Measurements from ENCODE around the gene PLEKHN1.

The PLEKHN1 gene

GRCh38 chr1:964691-965525 is 1.4 kb upstream of the PLEKHN1 start (continued):
- TF ChIP-seq, protein P1, sequence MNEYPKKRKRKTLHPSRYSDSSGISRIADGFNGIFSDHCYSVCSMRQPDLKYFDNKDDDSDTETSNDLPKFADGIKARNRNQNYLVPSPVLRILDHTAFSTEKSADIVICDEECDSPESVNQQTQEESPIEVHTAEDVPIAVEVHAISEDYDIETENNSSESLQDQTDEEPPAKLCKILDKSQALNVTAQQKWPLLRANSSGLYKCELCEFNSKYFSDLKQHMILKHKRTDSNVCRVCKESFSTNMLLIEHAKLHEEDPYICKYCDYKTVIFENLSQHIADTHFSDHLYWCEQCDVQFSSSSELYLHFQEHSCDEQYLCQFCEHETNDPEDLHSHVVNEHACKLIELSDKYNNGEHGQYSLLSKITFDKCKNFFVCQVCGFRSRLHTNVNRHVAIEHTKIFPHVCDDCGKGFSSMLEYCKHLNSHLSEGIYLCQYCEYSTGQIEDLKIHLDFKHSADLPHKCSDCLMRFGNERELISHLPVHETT (tag by site-specific recombination; IDR thresholded peaks at IDR 0.05), result no peak
- no peak for TF ChIP-seq ZNF140 (tag by site-specific recombination; IDR thresholded peaks at IDR 0.05)
- 0 out of 2 replicates have a peak, but pooled peaks have one; percentile 34 for TF ChIP-seq ZFHX2 (tag by site-specific recombination; conservative IDR thresholded peaks at IDR 0.05)
- TF ChIP-seq KLF7 (tag by site-specific recombination; IDR thresholded peaks at IDR 0.05; ENCODE audit: borderline replicate concordance), result no peak
- no peak for TF ChIP-seq ZNF658 (tag by site-specific recombination; IDR thresholded peaks at IDR 0.05)
- no peak for TF ChIP-seq ZNF221 (tag by site-specific recombination; IDR thresholded peaks at IDR 0.05; ENCODE audit: borderline replicate concordance)
- TF ChIP-seq SETDB1 (IDR thresholded peaks at IDR 0.05; ENCODE audit: insufficient read length, low read length), result no peak
- TF ChIP-seq ZNF341 (tag by site-specific recombination; IDR thresholded peaks at IDR 0.05; ENCODE audit: low read depth), result no peak
- no peak for TF ChIP-seq ZEB2 (tag by site-specific recombination; IDR thresholded peaks at IDR 0.05)

GRCh38 chr1:965526-966134 is 652 bp upstream of the PLEKHN1 start:
- H3K36me3 ChIP-seq (ENCODE audit: control insufficient read depth in 2 of 2, insufficient read depth in 1 of 2, low read length in 2 of 2), result peaks cover 0 to 38% of the 10 kb centered on the region in 2 experiments; a peak in 1 of 3 replicates
- H3K4me3 ChIP-seq (ENCODE audit: low read depth, low read length), result no peak overlapping the region
- no peak overlapping the region for H3K27ac ChIP-seq (ENCODE audit: extremely low read depth, low read depth, low read length)
- POLR2A ChIA-PET, result no interaction called here
- TF ChIP-seq, protein P2, sequence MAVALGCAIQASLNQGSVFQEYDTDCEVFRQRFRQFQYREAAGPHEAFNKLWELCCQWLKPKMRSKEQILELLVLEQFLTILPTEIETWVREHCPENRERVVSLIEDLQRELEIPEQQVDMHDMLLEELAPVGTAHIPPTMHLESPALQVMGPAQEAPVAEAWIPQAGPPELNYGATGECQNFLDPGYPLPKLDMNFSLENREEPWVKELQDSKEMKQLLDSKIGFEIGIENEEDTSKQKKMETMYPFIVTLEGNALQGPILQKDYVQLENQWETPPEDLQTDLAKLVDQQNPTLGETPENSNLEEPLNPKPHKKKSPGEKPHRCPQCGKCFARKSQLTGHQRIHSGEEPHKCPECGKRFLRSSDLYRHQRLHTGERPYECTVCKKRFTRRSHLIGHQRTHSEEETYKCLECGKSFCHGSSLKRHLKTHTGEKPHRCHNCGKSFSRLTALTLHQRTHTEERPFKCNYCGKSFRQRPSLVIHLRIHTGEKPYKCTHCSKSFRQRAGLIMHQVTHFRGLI (tag by site-specific recombination; IDR thresholded peaks at IDR 0.05), result no peak
- TF ChIP-seq ZNF488 (tag by site-specific recombination; IDR thresholded peaks at IDR 0.05), result no peak
- 0 out of 2 replicates have a peak, but pooled peaks have one; percentile 15 for TF ChIP-seq ZNF223 (tag by site-specific recombination; IDR thresholded peaks at IDR 0.05)
- TF ChIP-seq ZNF600 (tag by site-specific recombination; IDR thresholded peaks at IDR 0.05), result peak; percentile 70; the same call in 1 of the 2 replicates
- no peak for TF ChIP-seq ZNF114 (tag by site-specific recombination; IDR thresholded peaks at IDR 0.05)
- TF ChIP-seq BCL11A (tag by site-specific recombination; IDR thresholded peaks at IDR 0.05; ENCODE audit: low read depth), result peak; percentile 7; the same call in 1 of the 2 replicates
- TF ChIP-seq HOXC10 (CRISPR knock-in tag; IDR thresholded peaks at IDR 0.05), result 0 out of 2 replicates have a peak, but pooled peaks have one; percentile 5
- TF ChIP-seq ZNF658 (tag by site-specific recombination; IDR thresholded peaks at IDR 0.05), result no peak
- peaks cover 5% of the 10 kb centered on the region for H3K4me1 ChIP-seq (ENCODE audit: control insufficient read depth, insufficient read depth, low read length)
- CTCF ChIA-PET, result interaction anchor here (1.0 to 1.4 kb wide), 2 partner anchors 19 to 36 kb away, joined by 3 to 9 read pairs; no protein-coding TSS in a partner anchor
- no peaks in the 10 kb centered on the region for H3K9me3 ChIP-seq (ENCODE audit: control insufficient read depth, insufficient read depth, low read depth, low read length)

GRCh38 chr1:966704-967300 is 520 bp downstream of the PLEKHN1 start:
- ChIA-PET POLR2A (interaction anchor here (0.6 to 1.5 kb wide), 12 partner anchors 8 to 189 kb away, joined by 3 to 28 read pairs (median 3); partner anchors contain the start of genes AGRN, HES4 and NOC2L), CTCF (interaction anchor here (0.5 to 1.5 kb wide), 4 partner anchors 18 to 1228 kb away, joined by 3 to 4 read pairs (median 4); no protein-coding TSS in a partner anchor)
- Histone ChIP-seq H3K9me3 (ENCODE audit: control insufficient read depth, insufficient read depth, low read depth, low read length) (no peaks in the 10 kb centered on the region), H3K4me1 (ENCODE audit: control insufficient read depth, insufficient read depth, low read length) (peaks cover 5% of the 10 kb centered on the region), H3K27ac (ENCODE audit: extremely low read depth, low read depth, low read length) (peak overlapping the region; percentile 75), H3K4me3 (ENCODE audit: low read depth, low read length) (peak overlapping the region; percentile 51), H3K36me3 (ENCODE audit: control insufficient read depth in 2 of 2, insufficient read depth in 1 of 2, low read length in 2 of 2) (peaks cover 0 to 33% of the 10 kb centered on the region in 2 experiments; a peak in 1 of 3 replicates)
- TF ChIP-seq ZNF544 (tag by site-specific recombination; IDR thresholded peaks at IDR 0.05) (no peak), RBAK (tag by site-specific recombination; IDR thresholded peaks at IDR 0.05) (no peak), ZNF843 (tag by site-specific recombination; IDR thresholded peaks at IDR 0.05) (no peak), ZNF266 (tag by site-specific recombination; IDR thresholded peaks at IDR 0.05; ENCODE audit: low read depth) (no peak), ZNF837 (tag by site-specific recombination; IDR thresholded peaks at IDR 0.05) (no peak), ZNF600 (tag by site-specific recombination; IDR thresholded peaks at IDR 0.05) (peak; percentile 88), ZNF776 (tag by site-specific recombination; IDR thresholded peaks at IDR 0.05; ENCODE audit: borderline replicate concordance) (no peak), ZBTB7A (tag by site-specific recombination; IDR thresholded peaks at IDR 0.05; ENCODE audit: low read depth) (no peak)
- TF ChIP-seq, protein P3, sequence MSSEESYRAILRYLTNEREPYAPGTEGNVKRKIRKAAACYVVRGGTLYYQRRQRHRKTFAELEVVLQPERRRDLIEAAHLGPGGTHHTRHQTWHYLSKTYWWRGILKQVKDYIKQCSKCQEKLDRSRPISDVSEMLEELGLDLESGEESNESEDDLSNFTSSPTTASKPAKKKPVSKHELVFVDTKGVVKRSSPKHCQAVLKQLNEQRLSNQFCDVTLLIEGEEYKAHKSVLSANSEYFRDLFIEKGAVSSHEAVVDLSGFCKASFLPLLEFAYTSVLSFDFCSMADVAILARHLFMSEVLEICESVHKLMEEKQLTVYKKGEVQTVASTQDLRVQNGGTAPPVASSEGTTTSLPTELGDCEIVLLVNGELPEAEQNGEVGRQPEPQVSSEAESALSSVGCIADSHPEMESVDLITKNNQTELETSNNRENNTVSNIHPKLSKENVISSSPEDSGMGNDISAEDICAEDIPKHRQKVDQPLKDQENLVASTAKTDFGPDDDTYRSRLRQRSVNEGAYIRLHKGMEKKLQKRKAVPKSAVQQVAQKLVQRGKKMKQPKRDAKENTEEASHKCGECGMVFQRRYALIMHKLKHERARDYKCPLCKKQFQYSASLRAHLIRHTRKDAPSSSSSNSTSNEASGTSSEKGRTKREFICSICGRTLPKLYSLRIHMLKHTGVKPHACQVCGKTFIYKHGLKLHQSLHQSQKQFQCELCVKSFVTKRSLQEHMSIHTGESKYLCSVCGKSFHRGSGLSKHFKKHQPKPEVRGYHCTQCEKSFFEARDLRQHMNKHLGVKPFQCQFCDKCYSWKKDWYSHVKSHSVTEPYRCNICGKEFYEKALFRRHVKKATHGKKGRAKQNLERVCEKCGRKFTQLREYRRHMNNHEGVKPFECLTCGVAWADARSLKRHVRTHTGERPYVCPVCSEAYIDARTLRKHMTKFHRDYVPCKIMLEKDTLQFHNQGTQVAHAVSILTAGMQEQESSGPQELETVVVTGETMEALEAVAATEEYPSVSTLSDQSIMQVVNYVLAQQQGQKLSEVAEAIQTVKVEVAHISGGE (tag by site-specific recombination; conservative IDR thresholded peaks at IDR 0.05; ENCODE audit: low read depth), result peak; percentile 29; the same call in 1 of the 2 replicates

Measured in HEK293 (cell line).